GM18517 (cell line): ENCODE results near the gene NMT1.

Source experiments
- ATAC-seq: cut with Tn5 transposase; IDR thresholded peaks from one replicate; pipeline ENCODE4 v1.9.1; 2021; ENCODE audit warnings: mild to moderate bottlenecking, moderate library complexity; ENCODE audit not compliant: unreplicated experiment

NMT1 gene

DNA sequence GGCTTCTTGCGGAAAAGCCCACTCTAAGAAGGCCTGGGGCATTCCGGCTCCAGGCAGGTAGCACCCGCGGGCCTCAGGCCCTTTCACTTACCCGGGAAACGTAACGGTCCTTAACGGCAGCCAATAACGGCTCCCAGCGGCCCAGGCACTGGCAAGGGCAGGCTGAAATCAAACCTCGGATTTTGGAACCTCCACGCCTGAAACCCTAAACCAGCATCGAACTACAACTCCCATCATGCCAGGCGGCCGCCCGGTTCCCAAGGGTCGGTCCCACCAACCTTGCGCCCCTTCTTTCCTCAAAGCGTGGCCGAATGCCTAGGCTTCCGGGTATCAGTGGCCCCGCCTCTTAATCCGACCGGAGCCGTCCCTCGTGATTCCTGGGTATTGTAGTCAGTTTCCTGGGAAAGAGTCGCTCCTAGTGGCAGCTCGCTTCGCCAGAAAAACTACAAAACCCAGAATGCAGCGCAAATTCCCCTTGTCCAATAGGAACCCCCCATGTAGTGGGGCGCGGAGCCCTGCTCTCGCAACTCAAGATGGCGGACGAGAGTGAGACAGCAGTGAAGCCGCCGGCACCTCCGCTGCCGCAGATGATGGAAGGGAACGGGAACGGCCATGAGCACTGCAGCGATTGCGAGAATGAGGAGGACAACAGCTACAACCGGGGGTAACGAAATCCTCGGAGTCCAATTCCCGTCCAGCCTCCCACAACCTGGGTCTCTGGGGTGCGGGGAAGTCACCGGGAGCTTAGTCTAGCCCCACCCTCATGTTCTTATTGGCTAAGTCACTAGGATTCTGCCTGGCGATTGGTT, at the start of gene NMT1:
Gene NMT1, plus strand, starts transcription at position 521 of the 809 bp plus-strand sequence. Its CDS starts 13 bp downstream, at position 534.
- peak; percentile 86 for ATAC-seq

DNA sequence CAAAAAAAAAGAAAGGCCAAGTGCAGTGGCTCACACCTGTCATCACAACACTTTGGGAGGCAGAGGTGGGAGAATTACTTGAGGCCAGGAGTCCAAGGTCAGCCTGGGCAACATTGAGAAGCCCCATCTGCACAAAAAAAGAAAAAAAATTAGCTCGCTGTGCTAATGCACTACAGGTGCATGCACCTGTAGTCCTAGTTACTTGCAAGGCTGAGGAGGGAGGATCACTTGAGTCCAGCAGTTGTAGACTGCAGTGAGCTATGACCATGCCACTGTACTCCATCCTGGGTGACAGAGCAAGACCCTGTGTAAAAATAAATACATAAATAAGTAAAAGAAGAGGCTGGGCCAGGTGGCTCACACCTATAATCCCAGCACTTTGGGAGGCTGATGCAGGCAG, 49.4 kb upstream of the NMT1 start:
- ATAC-seq: no peak

DNA sequence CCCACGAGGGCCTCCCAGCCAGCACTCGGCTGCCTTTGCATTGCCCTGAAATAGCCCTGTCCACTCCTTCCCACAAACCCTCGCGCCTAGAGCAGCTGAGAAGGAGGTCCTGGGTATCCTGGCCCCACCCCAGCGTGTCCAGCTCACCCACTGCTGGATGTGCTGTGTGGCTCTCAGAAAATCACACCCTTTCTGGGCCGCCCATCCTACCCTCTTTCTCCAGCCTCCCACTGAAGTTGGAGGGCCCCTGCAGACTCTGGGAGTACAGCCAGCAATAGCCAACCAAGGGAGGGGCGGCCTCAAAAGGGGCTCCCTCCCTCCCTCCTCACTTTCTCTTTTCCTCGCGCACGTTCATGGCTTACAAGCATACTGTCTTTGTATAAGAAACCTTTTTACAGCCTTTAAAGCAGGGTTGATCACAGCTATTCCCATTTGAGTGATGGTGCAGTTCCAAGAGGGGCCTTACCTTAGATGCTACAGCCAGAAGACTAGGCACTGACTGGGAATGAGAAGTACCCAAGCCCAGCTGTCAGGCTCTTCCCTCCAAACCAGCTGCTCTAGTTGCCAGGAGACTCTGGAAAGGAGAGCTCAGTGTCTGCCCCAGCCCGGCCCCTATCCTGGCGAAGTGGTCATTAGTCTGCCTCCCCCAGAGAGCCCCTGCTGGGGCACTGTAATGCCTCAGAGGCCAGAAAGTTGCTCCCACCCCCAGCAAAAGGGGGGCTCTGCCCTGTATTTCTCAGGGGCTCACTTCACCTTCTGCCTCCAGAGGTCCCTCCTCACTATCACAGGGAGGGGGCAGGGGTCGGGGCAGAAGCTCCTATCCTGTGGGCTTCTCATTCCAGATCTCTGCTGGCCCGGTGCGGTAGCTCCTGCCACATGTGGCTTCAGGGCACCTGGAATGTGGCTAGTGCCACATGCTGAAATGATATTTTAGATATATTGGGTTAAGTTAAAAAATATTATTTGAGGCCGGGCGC, 47.8 kb upstream of the NMT1 start:
- no peak for ATAC-seq

DNA sequence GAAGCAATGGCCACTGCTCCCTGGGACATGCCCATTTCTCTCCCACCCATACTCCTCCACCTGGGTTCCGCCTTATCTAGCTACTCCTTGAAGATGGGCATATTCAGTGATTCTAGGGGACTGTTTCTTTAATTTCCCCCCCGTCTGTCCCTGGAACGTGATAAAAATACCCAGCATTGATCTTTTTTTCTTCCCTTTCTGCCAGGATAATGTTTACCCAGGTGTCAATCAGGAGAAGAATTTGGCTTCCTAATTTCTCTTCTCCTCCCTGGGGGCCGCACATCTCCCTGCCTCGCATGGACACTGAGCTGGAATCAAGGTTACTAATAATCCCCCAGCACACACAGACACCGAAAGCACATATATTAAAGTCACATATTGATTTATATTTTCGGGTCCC, 44.9 kb upstream of the NMT1 start:
- no peak for ATAC-seq

DNA sequence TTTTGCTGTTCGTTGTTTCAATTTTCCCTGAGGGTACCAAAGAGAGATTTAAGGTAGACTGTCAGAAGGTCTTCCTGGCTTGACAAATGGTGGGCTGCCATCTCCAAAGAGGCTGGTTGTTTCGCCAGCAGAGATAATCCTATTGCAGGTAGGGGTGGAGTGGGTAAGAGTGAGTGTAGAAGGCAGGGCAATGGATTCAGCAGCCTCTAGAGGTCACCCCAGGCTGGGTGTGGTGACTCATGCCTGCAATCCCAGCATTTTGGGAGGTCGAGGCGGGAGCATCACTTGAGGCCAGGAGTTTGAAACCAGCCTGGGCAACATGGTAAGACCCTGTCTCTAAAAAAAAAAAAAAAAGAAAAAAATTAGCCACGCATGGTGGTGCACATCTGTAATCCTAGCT, 44.3 kb upstream of the NMT1 start:
- ATAC-seq: no peak

DNA sequence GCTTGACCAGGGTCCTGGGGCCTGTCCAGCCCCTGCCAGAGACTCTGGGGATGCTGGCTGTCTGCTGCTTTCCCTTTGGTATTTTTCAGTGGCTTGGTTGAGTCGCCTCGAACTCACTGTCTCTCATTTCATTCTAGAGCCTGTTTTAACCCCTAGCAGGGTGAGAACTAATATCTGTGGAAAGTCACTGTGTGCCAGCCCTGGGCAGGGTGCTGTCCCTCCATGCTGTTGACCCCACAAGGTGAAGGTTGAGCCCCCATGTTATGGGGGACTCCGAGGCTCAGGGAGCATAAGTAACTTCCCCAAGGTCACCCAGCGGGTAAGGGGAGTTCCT, 42.6 kb upstream of the NMT1 start:
- ATAC-seq: no peak

DNA sequence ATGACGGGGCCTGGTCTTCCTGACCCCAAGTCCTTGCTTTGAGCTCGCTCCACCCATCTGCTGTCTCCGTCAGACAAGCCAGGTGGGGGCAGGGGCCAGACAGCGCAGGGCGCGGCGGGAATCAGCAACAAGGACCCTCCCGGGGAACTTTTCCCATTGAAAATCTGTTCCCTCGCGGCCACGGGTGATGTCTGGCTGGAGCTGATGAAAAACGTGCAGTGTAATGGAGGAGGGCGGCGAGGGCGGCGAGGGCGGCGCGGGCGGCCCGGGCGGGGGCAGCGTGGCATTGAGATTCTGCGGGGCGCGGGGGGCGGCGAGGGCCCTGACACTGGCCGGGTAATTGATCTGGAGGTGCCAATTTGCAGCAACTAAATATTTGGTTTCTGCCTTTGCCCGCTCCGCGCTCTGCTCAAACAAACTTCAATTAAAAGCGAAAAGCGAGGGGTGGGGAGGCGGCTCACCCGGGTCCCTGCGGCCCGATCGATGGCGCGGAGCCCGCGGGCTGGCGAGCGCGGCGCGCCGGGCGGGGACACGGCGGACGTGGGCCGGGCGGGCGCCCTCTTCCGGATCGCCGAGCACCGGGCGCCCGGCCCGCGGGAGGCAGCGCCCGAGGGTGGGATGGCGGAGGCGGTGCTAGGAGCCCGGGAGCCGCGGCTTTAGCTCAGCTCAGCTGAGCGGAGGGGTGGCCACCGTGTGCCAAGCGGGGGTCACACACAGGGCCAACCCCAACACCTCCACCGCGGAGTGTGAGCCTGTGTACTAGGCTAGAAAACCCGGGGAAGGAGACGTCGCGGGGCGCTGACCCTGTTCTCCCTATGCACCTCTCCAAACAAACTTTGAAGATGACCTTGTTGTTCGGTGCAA, 42.0 kb upstream of the NMT1 start:
- ATAC-seq: no peak

DNA sequence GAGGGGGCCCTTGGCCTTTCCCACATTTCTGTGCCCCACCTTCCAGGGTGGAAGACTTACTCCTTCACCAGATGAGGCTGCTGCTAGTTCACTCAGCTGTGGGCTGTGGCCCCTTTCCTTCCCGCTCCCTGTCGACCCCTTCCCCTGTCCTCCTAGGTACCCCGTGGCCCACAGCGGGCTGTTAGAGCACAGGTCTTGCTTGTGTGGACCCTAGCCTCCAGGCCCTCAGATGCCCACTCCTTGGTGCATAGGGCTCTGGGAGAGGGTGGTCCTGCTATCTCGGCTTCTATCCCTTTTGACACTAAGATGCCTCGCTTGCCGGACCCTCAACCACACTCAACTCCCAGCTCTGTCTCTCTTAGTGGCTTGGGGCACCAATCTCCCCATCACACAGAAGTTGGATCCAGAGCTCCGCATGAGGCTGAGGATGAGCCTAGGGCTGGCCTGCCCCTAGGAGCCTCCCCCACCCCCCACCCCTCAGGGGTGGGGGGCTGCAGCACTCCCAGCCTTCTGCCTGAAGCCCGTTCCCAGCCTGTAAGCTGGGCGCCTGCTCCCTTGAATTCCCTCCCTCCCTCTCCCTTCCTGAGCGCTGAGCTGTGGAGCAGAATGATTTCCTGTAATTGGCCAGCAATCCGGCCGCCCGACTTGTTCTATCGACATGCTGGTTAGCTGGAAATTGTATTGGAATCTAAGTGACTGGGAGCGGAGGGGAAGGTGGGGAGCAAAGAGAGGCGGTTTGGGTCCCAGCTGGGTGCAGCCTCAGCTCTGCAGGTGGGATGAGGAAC, 40.6 kb upstream of the NMT1 start:
- ATAC-seq: no peak

DNA sequence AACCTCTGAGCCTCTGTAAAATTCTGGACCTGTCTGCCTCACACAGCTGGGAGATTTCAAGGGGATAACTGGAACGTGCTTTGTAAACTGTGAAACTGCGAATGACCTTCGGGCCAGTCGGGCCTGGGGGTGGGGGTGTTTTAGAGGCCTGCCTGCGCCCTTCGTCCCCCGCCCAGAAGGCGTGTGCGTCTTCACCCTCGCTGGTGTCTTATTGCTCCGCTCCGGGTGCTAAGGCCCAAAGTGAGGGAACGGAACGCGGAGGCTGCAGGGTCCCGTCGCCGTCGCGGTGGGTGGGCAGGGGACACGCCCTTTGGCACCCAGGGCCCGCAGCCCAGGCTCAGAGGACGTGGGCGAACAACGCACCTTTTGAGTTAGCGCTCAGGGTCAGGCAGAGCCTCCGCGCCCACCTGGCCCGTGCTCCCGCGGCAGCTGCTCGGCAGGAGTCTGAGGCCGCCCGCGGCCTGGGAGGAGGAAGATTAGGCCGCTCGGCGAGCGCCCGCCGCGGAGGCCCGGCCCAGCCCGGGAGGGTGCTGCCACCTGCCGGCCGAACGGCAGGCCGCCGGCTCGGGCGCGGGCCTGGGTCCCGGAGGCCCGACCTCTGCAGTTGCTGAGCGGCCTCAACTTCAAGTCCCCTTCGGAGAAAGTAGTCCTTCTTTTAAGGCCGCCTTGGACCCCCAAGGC, 39.4 kb upstream of the NMT1 start:
- ATAC-seq: no peak

DNA sequence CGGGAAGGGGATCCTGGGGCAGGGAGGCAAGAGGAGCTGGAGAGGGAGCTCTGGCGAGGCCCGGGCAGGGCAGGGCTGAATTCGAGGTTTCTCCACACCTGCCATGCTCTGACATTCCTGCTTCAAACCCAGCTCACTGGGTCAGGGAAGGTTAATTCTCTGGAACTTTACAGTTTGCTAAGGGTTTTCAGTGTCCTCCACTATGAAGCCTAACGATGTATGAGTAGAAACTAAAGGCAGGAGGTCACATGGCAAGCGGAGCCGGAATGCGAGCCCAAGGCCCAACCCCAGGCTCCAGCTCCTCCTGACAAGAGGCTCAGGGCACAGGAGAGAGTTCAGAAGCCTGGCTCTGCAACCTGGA, 38.8 kb upstream of the NMT1 start:
- ATAC-seq: no peak

DNA sequence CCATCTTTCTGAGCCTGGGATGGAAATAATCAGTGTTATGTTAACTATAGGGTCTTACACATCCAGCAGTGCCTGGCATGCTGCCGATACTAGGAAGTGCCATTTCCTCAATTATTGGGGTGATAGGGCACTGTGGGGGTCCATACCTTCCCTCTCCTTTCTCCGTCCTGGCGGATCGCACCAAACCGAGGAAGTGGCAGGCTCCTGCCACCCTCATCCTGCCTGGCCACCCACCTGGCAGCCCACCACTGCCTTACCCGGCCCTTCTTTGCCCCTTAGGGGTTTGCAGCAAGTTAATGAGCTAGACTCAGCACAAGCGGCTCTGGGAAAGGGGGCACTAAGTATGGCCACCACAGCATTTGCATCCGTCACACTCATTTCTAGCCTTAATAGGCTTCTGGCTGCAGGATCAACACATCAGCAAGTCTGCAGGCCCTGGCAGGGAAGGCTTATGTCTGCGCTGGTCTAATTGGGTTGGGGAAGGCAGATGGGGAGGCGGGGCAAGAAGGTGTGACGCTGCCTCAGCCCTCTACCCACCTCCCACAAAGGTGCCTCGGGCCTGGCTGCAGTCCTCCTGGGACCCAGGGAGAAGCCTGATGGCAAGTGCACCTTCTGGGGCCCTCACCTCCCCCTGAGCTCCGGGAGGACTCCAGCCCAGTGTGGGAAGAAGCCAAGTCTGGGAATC, 38.3 kb upstream of the NMT1 start:
- no peak for ATAC-seq

DNA sequence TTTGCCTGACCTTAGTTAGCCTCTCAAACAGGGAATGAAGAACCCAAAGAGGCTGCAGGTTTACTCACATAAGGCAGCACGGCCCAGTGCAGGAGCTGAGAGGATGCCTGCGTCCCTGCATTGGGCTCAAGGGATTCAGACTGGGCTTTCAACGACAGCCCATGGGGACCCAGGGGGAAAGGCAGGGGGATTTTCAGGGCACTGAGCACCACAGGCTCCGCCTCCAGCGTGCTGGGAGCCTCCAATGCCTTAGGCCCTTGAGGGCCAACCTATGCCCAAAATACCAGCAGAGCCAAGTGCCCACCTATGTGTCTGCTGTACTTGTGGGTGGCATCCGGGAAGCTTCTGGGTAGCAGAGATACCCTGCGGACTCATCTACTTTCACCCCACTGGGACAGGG, 32.0 kb upstream of the NMT1 start:
- no peak for ATAC-seq

DNA sequence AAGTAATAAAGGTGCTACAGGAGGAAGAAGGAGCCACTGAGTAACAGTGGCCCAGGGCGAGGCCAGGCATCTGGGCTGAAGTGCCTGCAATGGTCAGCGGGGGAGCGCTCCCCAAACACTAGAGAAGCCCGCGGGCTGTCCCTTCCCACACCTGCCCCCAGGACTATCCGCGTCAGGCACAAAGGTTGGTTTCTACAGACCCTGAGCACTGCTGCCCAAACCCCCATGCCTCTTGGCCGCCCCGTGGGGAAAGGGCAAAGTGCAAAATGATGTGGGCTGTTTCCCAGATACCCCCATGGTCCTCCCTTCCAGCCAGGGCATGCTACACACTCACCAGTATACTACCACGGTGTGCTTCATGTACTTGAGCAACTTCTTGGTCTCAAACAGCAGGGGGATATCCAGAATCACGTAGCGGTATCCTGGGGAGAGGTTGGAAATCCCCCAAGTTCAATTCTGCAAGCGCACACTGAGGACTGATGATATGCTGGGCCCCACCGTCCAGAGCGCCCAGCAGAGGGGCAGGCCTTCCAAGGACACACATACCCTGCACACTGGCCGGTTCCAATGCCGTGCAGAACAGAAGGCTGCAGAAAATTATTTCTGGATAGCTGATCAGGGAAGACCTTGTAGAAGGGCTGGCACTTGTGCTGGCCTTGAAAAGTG, 31.2 kb upstream of the NMT1 start:
- ATAC-seq: no peak

DNA sequence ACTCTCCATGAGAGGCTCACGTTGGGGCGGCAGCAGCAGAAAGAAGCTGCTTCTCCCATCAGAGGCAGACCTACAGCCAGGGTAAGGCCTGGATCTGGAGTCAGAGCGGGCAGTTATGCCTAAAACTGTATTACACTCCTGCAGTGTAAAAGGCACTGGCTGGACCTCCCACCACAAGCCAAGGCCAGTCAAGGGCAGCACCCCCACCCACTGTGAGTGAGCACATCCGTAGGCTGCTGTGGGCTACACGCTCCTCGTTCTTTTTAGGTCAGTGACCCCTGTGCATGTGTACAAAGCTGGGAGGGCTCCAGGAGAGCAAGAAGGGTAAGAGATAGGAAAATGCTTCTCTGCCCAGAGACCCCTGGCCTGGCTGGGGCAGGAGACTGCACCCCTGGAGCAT, 30.4 kb upstream of the NMT1 start:
- ATAC-seq: no peak

DNA sequence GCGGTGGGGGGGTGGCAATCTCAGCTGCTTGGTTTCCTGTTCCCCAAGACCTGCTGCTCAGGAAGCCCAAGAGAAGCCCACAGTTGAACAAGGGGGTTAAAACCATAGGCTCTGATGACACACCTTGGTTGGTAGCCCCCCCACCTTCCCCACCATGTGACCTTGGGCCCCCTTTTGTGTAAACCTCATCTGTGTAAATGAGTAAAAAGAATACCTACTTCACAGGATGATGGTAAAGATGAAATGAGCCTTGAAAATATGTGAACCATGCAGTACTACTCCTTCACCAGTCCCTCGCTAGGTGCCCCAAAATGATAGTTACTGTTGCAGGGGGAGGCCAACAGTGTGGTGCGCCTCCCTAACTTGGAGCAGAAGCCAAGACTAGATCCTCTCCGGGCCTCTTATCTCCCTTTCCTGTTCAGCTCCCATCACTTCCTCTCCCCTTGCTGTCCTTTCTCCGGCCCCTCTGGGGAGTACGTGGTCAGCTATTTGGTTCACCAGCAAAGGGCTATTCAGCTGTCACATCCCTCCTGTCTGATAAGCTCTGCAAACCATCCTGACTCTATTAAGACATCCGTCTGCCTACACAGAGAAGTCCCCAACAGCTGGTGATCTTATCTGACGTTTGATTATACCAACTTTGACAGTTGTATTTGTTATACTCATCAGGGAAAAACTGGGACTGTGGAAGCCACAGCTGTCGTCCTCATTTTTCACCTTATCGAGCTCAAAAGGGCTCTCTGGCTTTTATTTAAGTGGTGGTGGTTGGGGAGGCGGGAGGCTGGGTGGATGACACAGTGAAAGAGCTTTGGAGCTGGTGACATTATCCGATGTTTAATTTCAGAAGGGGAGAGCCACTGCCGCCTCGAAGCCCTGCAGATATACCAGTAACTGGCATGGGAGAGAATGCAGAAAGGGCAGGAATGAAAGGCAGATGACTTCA, 29.6 kb upstream of the NMT1 start:
- no peak for ATAC-seq

DNA sequence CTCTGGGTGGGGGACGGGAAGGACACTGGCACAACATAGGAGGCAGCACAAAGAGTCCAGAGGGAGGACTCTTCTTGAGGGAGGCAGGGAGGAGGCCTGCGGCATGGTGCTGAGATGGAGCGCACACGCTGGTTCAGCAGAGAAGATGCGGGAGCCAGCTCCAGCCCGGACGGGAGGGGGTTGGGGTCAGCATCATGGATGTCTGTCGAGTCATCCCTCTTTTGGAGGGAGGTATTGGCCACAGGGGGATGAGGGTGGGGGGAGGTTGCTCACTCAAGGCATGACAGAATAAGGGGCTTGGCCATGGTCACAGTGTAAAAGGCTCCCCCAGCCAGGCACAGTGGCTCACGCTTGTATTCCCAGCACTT, 29.0 kb upstream of the NMT1 start:
- ATAC-seq: no peak

DNA sequence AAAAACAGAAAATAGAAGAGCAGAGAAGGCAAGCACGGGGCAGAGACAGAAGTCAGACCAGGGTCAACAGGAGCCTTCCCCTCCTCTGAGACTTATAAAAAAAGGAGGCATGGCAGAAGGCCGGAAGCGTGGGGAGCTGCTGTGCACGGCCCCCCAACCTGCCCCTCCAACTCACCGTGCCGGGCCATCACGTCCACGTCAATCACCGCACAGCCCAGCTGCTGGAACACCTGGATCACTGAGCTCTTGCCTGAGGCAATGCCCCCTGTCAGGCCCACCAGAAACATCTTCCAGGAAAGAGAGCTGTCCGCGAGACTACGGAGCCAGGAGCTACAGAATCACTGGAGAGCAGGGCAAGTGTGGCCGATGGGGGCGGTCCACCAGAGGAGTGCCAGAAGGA, 26.5 kb upstream of the NMT1 start:
- ATAC-seq: no peak

DNA sequence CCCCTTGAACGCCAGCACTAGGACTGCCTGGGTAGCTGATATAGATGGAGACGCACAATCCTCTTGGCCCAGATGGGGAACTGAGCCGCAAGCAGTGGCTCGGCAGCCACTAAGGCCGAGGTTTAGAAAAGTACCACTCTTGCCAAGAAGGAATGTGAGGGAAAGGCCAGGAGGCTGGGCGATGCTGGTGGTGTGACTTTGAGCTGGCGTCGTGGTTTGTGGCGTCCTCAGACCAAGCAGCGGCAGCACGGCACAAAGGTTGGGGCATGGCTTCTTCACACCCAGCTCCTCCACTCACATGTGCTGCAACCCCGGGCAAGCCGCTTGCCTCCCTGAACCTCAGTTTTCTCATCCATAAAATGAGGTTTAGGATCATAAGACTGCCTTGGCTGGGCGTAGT, 25.3 kb upstream of the NMT1 start:
- no peak for ATAC-seq
